ENCODE measurements around the gene GALNTL6. TPM values are rescaled to one million over a fixed set of nuclear protein-coding genes. Genes with fewer than 3 reads are reported as not detected.

The GALNTL6 gene
- total RNA-seq, 1 donor from 2014 or later, result 0.13 TPM

DNA sequence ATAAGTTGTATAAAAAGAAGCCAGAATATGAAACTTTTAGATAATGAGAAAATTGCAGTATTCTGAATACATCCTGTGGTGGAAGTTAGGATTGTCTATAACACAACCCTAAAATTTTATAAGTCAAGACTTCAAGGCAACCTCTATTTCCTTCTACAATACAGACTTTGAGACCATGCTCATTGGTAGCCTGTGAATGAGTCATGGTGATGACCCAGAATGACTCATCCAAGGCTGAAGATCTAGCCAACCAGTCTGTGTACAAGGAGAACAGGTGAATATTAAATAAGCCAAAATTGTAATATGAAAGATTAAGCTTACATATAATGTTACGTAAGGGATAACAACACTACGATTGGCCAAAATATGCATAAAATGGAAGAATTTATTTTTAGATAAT, 879.5 kb downstream of the GALNTL6 start:
- Histone ChIP-seq H3K4me3 (ENCODE audit: low read depth, low read length) (no peak overlapping the region), H3K27me3 (ENCODE audit: control insufficient read depth, insufficient read depth, low read length) (no peaks in the 10 kb centered on the region), H3K36me3 (ENCODE audit: control insufficient read depth, insufficient read depth, low read length) (no peaks in the 10 kb centered on the region)
- TF ChIP-seq, protein P1, sequence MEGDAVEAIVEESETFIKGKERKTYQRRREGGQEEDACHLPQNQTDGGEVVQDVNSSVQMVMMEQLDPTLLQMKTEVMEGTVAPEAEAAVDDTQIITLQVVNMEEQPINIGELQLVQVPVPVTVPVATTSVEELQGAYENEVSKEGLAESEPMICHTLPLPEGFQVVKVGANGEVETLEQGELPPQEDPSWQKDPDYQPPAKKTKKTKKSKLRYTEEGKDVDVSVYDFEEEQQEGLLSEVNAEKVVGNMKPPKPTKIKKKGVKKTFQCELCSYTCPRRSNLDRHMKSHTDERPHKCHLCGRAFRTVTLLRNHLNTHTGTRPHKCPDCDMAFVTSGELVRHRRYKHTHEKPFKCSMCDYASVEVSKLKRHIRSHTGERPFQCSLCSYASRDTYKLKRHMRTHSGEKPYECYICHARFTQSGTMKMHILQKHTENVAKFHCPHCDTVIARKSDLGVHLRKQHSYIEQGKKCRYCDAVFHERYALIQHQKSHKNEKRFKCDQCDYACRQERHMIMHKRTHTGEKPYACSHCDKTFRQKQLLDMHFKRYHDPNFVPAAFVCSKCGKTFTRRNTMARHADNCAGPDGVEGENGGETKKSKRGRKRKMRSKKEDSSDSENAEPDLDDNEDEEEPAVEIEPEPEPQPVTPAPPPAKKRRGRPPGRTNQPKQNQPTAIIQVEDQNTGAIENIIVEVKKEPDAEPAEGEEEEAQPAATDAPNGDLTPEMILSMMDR (IDR thresholded peaks at IDR 0.05; ENCODE audit: insufficient read depth, low read length, poor library complexity, severe bottlenecking), result no peak
- no peak for DNase-seq (ENCODE audit: low read depth)

DNA sequence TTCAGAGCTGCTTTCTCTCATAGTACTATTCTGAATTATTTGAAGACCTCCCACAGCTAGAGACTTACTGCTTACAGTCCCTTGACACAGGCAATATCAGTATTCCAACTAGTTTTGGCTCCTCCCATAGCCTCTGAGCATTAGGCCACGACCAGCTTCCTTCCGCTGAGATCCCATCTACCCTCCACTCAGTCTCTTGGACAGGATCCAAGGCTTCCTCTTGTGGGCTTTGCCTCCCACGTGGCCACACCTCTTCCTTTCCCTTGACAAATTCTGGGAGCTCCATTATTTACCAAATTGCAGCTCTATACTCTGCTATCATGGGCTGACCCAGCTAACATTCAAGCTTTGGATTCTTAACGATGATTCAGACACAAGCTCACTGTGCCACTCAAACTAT, 885.1 kb downstream of the GALNTL6 start:
- TF ChIP-seq, protein P1 (IDR thresholded peaks at IDR 0.05; ENCODE audit: insufficient read depth, low read length, poor library complexity, severe bottlenecking), result no peak
- no peaks in the 10 kb centered on the region for H3K27me3 ChIP-seq (ENCODE audit: control insufficient read depth, insufficient read depth, low read length)
- H3K4me3 ChIP-seq (ENCODE audit: low read depth, low read length), result no peak overlapping the region
- DNase-seq (ENCODE audit: low read depth), result no peak
- H3K36me3 ChIP-seq (ENCODE audit: control insufficient read depth, insufficient read depth, low read length), result no peaks in the 10 kb centered on the region

DNA sequence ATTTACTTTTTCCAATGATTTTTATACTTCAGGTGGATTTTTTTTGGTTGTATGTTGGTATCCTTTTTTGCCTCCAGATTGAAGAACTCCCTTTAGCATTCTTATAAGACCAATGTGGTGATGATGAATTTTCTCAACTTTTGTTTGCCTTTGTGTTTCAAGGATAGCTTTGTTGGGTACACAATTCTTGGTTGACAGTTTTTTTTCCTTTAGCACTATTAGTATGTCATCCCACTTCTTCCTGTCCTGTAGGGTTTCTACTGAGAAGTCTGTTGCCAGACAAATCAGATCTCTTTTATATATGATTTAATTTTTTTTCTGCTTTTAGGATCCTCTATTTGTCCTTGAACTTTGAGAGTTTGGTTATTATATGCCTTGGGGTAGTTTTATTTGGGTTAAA, 892.4 kb downstream of the GALNTL6 start:
- Histone ChIP-seq H3K36me3 (ENCODE audit: control insufficient read depth, insufficient read depth, low read length) (no peaks in the 10 kb centered on the region), H3K4me3 (ENCODE audit: low read depth, low read length) (no peak overlapping the region), H3K27me3 (ENCODE audit: control insufficient read depth, insufficient read depth, low read length) (no peaks in the 10 kb centered on the region)
- no peak for DNase-seq (ENCODE audit: low read depth)
- TF ChIP-seq, protein P1 (IDR thresholded peaks at IDR 0.05; ENCODE audit: insufficient read depth, low read length, poor library complexity, severe bottlenecking), result no peak

DNA sequence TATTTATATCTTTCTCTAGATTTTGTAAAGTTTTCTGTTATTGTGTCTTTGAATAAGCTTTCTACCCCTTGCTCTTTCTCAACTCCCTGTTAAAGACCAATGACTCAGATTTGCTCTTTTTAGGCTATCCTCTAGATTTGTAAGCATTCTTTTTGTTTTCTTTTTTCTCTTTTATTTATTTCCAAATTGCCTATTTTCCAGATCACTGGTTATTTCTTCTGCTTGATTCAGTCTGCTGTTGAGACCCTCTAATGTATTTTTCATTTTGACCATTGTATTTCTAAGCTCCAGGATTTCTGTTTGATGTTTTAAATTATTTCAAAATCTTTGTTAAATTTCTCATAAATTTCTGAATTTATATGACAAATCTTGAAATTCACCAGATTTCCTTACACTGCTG, 892.8 kb downstream of the GALNTL6 start:
- Histone ChIP-seq H3K27me3 (ENCODE audit: control insufficient read depth, insufficient read depth, low read length) (no peaks in the 10 kb centered on the region), H3K36me3 (ENCODE audit: control insufficient read depth, insufficient read depth, low read length) (no peaks in the 10 kb centered on the region), H3K4me3 (ENCODE audit: low read depth, low read length) (no peak overlapping the region)
- TF ChIP-seq, protein P1 (IDR thresholded peaks at IDR 0.05; ENCODE audit: insufficient read depth, low read length, poor library complexity, severe bottlenecking), result no peak
- no peak for DNase-seq (ENCODE audit: low read depth)

DNA sequence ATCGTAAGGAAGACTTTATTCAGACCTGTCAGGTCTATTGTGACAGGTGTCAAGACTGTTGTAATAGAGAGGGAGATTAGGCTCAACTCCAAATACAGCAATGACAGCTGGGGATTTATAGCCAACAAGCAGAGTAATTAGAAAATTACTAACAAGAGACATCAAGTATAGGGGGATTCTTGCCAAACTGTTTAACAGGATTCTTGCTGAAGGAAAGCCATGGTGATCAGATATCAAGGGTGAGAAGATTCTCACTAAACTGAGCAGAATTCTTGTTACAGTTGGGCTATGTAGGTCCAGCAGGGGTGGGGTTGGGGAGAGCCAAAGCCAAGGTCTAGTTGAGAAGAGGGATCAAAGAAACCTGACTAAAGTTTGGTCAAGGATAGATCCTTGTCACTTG, 894.4 kb downstream of the GALNTL6 start:
- H3K27me3 ChIP-seq (ENCODE audit: control insufficient read depth, insufficient read depth, low read length), result no peaks in the 10 kb centered on the region
- no peak for DNase-seq (ENCODE audit: low read depth)
- TF ChIP-seq, protein P1 (IDR thresholded peaks at IDR 0.05; ENCODE audit: insufficient read depth, low read length, poor library complexity, severe bottlenecking), result no peak
- no peak overlapping the region for H3K4me3 ChIP-seq (ENCODE audit: low read depth, low read length)
- no peaks in the 10 kb centered on the region for H3K36me3 ChIP-seq (ENCODE audit: control insufficient read depth, insufficient read depth, low read length)

DNA sequence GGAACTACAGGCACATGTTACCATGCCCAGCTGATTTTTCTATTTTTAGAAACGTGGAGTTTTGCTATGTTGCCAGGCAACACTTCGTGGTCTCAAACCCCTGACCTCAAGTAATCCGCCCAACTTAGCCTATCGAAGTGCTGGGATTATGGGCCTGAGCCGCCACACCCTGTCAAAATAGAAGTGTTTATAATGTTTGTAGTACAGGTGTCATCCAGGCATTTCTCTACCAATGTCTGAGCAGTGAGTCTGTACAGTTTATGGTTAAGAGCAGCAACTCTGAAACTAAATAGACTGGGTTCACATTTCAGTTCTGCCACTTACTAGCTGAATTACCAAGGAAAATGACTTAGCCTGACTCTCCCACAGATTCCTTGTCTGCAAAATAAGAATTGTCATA, 895.0 kb downstream of the GALNTL6 start:
- no peak for DNase-seq (ENCODE audit: low read depth)
- Histone ChIP-seq H3K27me3 (ENCODE audit: control insufficient read depth, insufficient read depth, low read length) (no peaks in the 10 kb centered on the region), H3K36me3 (ENCODE audit: control insufficient read depth, insufficient read depth, low read length) (no peaks in the 10 kb centered on the region), H3K4me3 (ENCODE audit: low read depth, low read length) (no peak overlapping the region)
- TF ChIP-seq, protein P1 (IDR thresholded peaks at IDR 0.05; ENCODE audit: insufficient read depth, low read length, poor library complexity, severe bottlenecking), result no peak

Data from kidney epithelial cell (primary cell).